Measurements from ENCODE around the gene STX18.
A peak's percentile ranks its signal among the peaks of the same experiment; 100 is the strongest.
"Not testable (repeated sequence)": the region's sequence is repeated elsewhere in the genome, so short reads cannot be mapped to it uniquely, and the experiment has no call there.

Gene STX18
- 27.2 reads per million, percentile 54 among the genes with 10 or more reads in this experiment for total RNA-seq

GRCh38 chr4:4541661-4542570, at the start of gene STX18:
Gene STX18, minus strand, starts transcription at chr4:4542048. Its CDS starts 84 bp downstream, at chr4:4541964.
- DNase-seq, result peak; percentile 79

- DNase-seq, result no peak
Observed at GRCh38 chr4:4591071-4591470, 49.2 kb upstream of the STX18 start.

GRCh38 chr4:4590546-4590945, 48.7 kb upstream of the STX18 start:
- DNase-seq, result no peak

GRCh38 chr4:4585012-4585670, 43.3 kb upstream of the STX18 start:
- DNase-seq, result no peak

- DNase-seq, result no peak
Observed at GRCh38 chr4:4583606-4584005, 41.8 kb upstream of the STX18 start.

- no peak for DNase-seq
Observed at GRCh38 chr4:4582653-4583052, 40.8 kb upstream of the STX18 start.

- DNase-seq, result no peak
Observed at GRCh38 chr4:4580494-4580893, 38.6 kb upstream of the STX18 start.

GRCh38 chr4:4578981-4579380, 37.1 kb upstream of the STX18 start:
- no peak for DNase-seq

- no peak for DNase-seq
Observed at GRCh38 chr4:4577359-4577875, 35.6 kb upstream of the STX18 start.

- DNase-seq, result peak; percentile 39
Observed at GRCh38 chr4:4575284-4576211, 33.7 kb upstream of the STX18 start.

- peak; percentile 7 for DNase-seq
Observed at GRCh38 chr4:4574792-4575191, 32.9 kb upstream of the STX18 start.

GRCh38 chr4:4574052-4574451, 32.2 kb upstream of the STX18 start:
- DNase-seq, result no peak

- DNase-seq, result no peak
Observed at GRCh38 chr4:4572821-4573220, 31.0 kb upstream of the STX18 start.

- DNase-seq, result not testable (repeated sequence)
Observed at GRCh38 chr4:4569861-4570260, 28.0 kb upstream of the STX18 start.

- DNase-seq, result no peak
Observed at GRCh38 chr4:4568806-4569427, 27.1 kb upstream of the STX18 start.

- DNase-seq, result not testable (repeated sequence)
Observed at GRCh38 chr4:4566359-4566758, 24.5 kb upstream of the STX18 start.

GRCh38 chr4:4564522-4564921, 22.7 kb upstream of the STX18 start:
- DNase-seq, result no peak

GRCh38 chr4:4560642-4561041, 18.8 kb upstream of the STX18 start:
- no peak for DNase-seq

- DNase-seq, result no peak
Observed at GRCh38 chr4:4560136-4560535, 18.3 kb upstream of the STX18 start.

GRCh38 chr4:4559596-4559995, 17.7 kb upstream of the STX18 start:
- DNase-seq, result no peak

GRCh38 chr4:4558881-4559280, 17.0 kb upstream of the STX18 start:
- DNase-seq, result no peak

GRCh38 chr4:4555916-4556315, 14.1 kb upstream of the STX18 start:
- no peak for DNase-seq
